ENCODE results near the gene GFER. TPM values are rescaled to one million over a fixed set of nuclear protein-coding genes. Genes with fewer than 3 reads are reported as not detected.

GFER gene
- total and polyA plus RNA-seq, 3 donors from 2014 or later = 25.7 to 40.0 (median 25.8) TPM

GRCh38 chr16:1940273-1941161 is 43.5 kb upstream of the GFER start:
- Histone ChIP-seq H3K4me3 (no peak overlapping the region), H3K36me3 (ENCODE audit: low read depth, missing control alignments) (no peaks in the 10 kb centered on the region), H3K27ac (no peak overlapping the region), H3K27me3 (no peaks in the 10 kb centered on the region), H3K9me3 (no peaks in the 10 kb centered on the region), H3K4me1 (peaks cover 16% of the 10 kb centered on the region)
- TF ChIP-seq POLR2A (IDR thresholded peaks at IDR 0.05) (no peak), CTCF (IDR thresholded peaks at IDR 0.05) (no peak)
- intact Hi-C loops (cut with DNase I; ENCODE audit: low total_unique reads) = no loop called here
- 93 to 94% methylated on average over 22 to 23 of the region's 23 CpGs for WGBS, 2 donors
- DNase-seq = no peak

GRCh38 chr16:1941162-1942046 is 42.6 kb upstream of the GFER start:
- intact Hi-C loops (cut with DNase I; ENCODE audit: low total_unique reads) = no loop called here
- H3K27ac ChIP-seq = no peak overlapping the region
- no peaks in the 10 kb centered on the region for H3K36me3 ChIP-seq (ENCODE audit: low read depth, missing control alignments)
- no peaks in the 10 kb centered on the region for H3K9me3 ChIP-seq
- no peaks in the 10 kb centered on the region for H3K27me3 ChIP-seq
- H3K4me1 ChIP-seq = peaks cover 16% of the 10 kb centered on the region
- no peak for DNase-seq
- no peak for TF ChIP-seq POLR2A (IDR thresholded peaks at IDR 0.05)
- no peak for TF ChIP-seq CTCF (IDR thresholded peaks at IDR 0.05)
- 90 to 92% methylated on average over 30 of the region's 30 CpGs for WGBS, 2 donors
- no peak overlapping the region for H3K4me3 ChIP-seq

GRCh38 chr16:1942047-1942809 is 41.8 kb upstream of the GFER start:
- intact Hi-C loops (cut with DNase I; ENCODE audit: low total_unique reads) = no loop called here
- Histone ChIP-seq H3K27ac (peak overlapping the region in 1 of 2 donors; percentile 64), H3K36me3 (ENCODE audit: low read depth, missing control alignments) (no peaks in the 10 kb centered on the region), H3K9me3 (no peaks in the 10 kb centered on the region), H3K4me1 (peaks cover 16% of the 10 kb centered on the region), H3K4me3 (peak overlapping the region; percentile 85 to 89), H3K27me3 (no peaks in the 10 kb centered on the region)
- WGBS, 2 donors = 15 to 19% methylated on average over 13 to 17 of the region's 17 CpGs
- DNase-seq = no peak
- no peak for TF ChIP-seq POLR2A (IDR thresholded peaks at IDR 0.05)
- no peak for TF ChIP-seq CTCF (IDR thresholded peaks at IDR 0.05)

- 1 to 3% methylated on average over 11 to 76 of the region's 77 CpGs for WGBS, 2 donors
- intact Hi-C loops (cut with DNase I; ENCODE audit: low total_unique reads) = no loop called here
- H3K4me3 ChIP-seq = peak within 1 kb of the TSS; percentile 85 to 89
Observed at GRCh38 chr16:1942810-1943726, 40.9 kb upstream of the GFER start, which contains the start of gene MSRB1. Gene MSRB1 (minus strand): TSS chr16:1943199. CDS start chr16:1943156, 43 bp downstream.

More at GRCh38 chr16:1942810-1943726, 40.9 kb upstream of the GFER start, which contains the start of gene MSRB1:
- no peaks in the 10 kb centered on the region for H3K27me3 ChIP-seq
- no peaks in the 10 kb centered on the region for H3K36me3 ChIP-seq (ENCODE audit: low read depth, missing control alignments)
- peak within 1 kb of the TSS; percentile 46 to 64 for H3K27ac ChIP-seq
- peak; percentile 100 for DNase-seq
- H3K9me3 ChIP-seq = no peaks in the 10 kb centered on the region
- peaks cover 16% of the 10 kb centered on the region for H3K4me1 ChIP-seq
- TF ChIP-seq POLR2A (IDR thresholded peaks at IDR 0.05) (peak; percentile 23), CTCF (IDR thresholded peaks at IDR 0.05) (no peak)

Measured in testis (tissue), 3 donors.